Adrenal gland (tissue), 12 donors: ENCODE results near the gene TANC1. TPM values are rescaled to one million over a fixed set of nuclear protein-coding genes. Genes with fewer than 3 reads are reported as not detected.
A peak's percentile ranks its signal among the peaks of the same experiment; 100 is the strongest.

Experiments
- DNase-seq, 7 donors: peaks; one replicate each; pipeline ENCODE4 v3.0.0-alpha.2; 2019 to 2020
- H3K27ac ChIP-seq, 5 donors: fragments of 200-600 bp; sonication (generic) in 4 of 5; 1 replicate in 3 of 5; 2 replicates in 2 of 5; pipeline versions ENCODE4 v1.5.1 to v1.8.0; 2016 to 2020; ENCODE audit warnings: mild to moderate bottlenecking in 1 of 5
- H3K27me3 ChIP-seq: fragments of 200-600 bp; 2 replicates; pipeline ENCODE4 v1.8.0; 2021
- H3K36me3 ChIP-seq, 2 donors: fragments of 200-600 bp; replicated peaks in 1 of 2; 1 replicate in 1 of 2; 2 replicates in 1 of 2; pipeline versions ENCODE4 v1.5.1 to v1.8.0; 2018 to 2022
- H3K4me1 ChIP-seq, 2 donors: fragments of 200-600 bp; replicated peaks in 1 of 2; 1 replicate in 1 of 2; 2 replicates in 1 of 2; pipeline versions ENCODE4 v1.5.1 to v1.8.0; 2018 to 2021
- H3K4me3 ChIP-seq, 4 donors: fragments of 200-600 bp; sonication (generic) in 3 of 4; one replicate each; pipeline ENCODE4 v1.5.1; 2016 to 2018
- H3K9me3 ChIP-seq, 3 donors: fragments of 200-600 bp; sonication (generic) in 1 of 3; replicated peaks in 1 of 3; 1 replicate in 2 of 3; 2 replicates in 1 of 3; pipeline versions ENCODE4 v1.5.1 to v1.8.0; 2016 to 2021
- POLR2A ChIP-seq, 2 donors: fragments of 450-650 bp; IDR thresholded peaks; one replicate each; pipeline ENCODE4 v1.6.1; 2017; ENCODE audit warnings: antibody characterized with exemption in 2 of 2, mild to moderate bottlenecking in 2 of 2, moderate library complexity in 1 of 2
- WGBS, 4 donors: extraction: QIAGEN DNeasy Blood & Tissue Kit in 2 of 4; methylation state at CpG; one replicate each; pipeline versions ENCODE4 v1.1.5 to v1.1.7; 2013 to 2017; 5-methylcytosine and 5-hydroxymethylcytosine counted together
- intact Hi-C, 2 donors: fragments of 100-400 bp; cut with DNase I; formaldehyde crosslinking; loops; one replicate each; pipeline versions ENCODE4 v1.14.1 to v1.15.0; 2022 to 2023
- polyA plus RNA-seq, 3 donors: library from polyadenylated mRNA; stranded (reverse); fragments of 200-250 nt in 2 of 3; fragments of 350-450 nt in 1 of 3; fragmentation: Illumina TruSeq in 1 of 3; extraction: RNeasy Lipid Tissue Mini Kit (QIAGEN cat#74804) in 1 of 3; gene quantifications; one replicate each; pipeline ENCODE4 v1.2.3, GENCODE V29; 2013 to 2014
- total RNA-seq, 9 donors: library from RNA; depleted of rRNA in 4 of 9; stranded (reverse); fragments of >200 nt in 4 of 9; fragments of 120-200 nt in 1 of 9; fragmentation: NEBNext Ultra II Directional in 1 of 9; extraction: Animal tissue kit (Norgen Biotek cat#: 25700) in 1 of 9; gene quantifications; one replicate each; pipeline versions ENCODE4 v1.1.0 to v1.2.4, GENCODE V29; 2013 to 2023
- TF ChIP-seq, protein P1 (sequence below), 6 experiments: fragments of 450-650 bp in 4 of 6; fragments of 200-600 bp in 2 of 6; sonication (generic) in 1 of 6; IDR thresholded peaks; 1 replicate in 5 of 6; 2 replicates in 1 of 6; pipeline versions ENCODE4 v1.5.1 to v1.8.0; 2016 to 2021; ENCODE audit warnings: antibody characterized with exemption in 6 of 6, mild to moderate bottlenecking in 2 of 6, moderate library complexity in 1 of 6
- donor health status: healthy with polysubstance abuse.
- donor health status: Bipolar disorder and iron deficiency.
- donor health status: DM: yes; HTN: yes; CAD: no.
- donor health status: DM: no; HTN: no; CAD: no.
- donor health status: DM: no; HTN: no; CAD: no.
- donor health status: DM: yes; HTN: yes; CAD: no.

The TANC1 gene
- total and polyA plus RNA-seq, 12 donors: 14.1 to 53.3 (median 24.8) TPM

DNA sequence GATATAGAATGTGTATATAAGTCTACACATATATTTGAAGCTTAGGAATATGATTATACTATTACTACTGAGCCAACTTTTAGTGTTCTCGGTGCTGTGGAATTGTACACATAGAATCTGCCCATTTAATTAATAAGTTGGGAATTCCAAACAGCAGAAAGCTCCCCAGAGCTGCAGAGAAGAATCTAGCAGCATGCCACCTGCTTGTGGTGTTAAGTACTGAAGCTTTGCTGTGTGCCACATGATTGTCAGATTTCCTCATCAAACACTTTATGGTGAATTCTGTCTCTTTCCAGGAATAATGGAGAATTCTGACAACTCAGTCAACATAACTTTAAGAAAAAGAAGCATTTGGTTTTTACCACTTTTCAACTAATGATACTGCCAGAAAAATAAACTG lies 200.3 kb downstream of the TANC1 start:
- intact Hi-C loops: no loop called here
- DNase-seq: no peak
- 84 to 97% (median 94%) methylated on average over 1 of the region's 1 CpG for WGBS, 4 donors
- Histone ChIP-seq H3K27ac (no peak overlapping the region), H3K36me3 (peaks cover 0 to 16% of the 10 kb centered on the region in 2 donors), H3K4me1 (peaks cover 0 to 6% of the 10 kb centered on the region in 2 donors), H3K9me3 (no peaks in the 10 kb centered on the region), H3K27me3 (no peaks in the 10 kb centered on the region), H3K4me3 (no peak overlapping the region)
- TF ChIP-seq, protein P1, sequence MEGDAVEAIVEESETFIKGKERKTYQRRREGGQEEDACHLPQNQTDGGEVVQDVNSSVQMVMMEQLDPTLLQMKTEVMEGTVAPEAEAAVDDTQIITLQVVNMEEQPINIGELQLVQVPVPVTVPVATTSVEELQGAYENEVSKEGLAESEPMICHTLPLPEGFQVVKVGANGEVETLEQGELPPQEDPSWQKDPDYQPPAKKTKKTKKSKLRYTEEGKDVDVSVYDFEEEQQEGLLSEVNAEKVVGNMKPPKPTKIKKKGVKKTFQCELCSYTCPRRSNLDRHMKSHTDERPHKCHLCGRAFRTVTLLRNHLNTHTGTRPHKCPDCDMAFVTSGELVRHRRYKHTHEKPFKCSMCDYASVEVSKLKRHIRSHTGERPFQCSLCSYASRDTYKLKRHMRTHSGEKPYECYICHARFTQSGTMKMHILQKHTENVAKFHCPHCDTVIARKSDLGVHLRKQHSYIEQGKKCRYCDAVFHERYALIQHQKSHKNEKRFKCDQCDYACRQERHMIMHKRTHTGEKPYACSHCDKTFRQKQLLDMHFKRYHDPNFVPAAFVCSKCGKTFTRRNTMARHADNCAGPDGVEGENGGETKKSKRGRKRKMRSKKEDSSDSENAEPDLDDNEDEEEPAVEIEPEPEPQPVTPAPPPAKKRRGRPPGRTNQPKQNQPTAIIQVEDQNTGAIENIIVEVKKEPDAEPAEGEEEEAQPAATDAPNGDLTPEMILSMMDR (IDR thresholded peaks at IDR 0.05): no peak
- no peak for TF ChIP-seq POLR2A (IDR thresholded peaks at IDR 0.05)

DNA sequence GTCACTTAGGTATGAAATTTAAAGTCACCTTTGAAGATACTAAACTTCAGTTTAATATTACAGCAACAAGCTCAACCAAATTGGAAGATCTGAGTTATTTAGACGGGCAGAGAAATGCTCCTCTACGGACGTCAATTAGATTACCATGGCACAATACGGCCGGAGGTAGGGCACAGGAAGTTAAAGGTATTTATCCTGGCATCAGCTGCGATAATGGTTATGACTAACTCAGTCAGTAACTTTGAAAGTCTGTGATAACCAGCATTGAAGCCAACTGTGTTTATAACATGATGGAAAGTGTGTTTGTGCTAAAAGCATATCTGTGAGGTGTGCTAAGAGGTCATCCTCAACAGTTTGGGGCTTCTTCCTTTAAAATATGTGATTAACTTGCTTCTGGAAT lies 200.7 kb downstream of the TANC1 start:
- Histone ChIP-seq H3K4me1 (peaks cover 0 to 3% of the 10 kb centered on the region in 2 donors), H3K27me3 (no peaks in the 10 kb centered on the region), H3K4me3 (no peak overlapping the region), H3K36me3 (peaks cover 0 to 16% of the 10 kb centered on the region in 2 donors), H3K9me3 (no peaks in the 10 kb centered on the region), H3K27ac (no peak overlapping the region)
- DNase-seq: no peak
- intact Hi-C loops: no loop called here
- 83 to 91% (median 87%) methylated on average over 6 of the region's 6 CpGs for WGBS, 4 donors
- TF ChIP-seq, protein P1 (IDR thresholded peaks at IDR 0.05): no peak
- no peak for TF ChIP-seq POLR2A (IDR thresholded peaks at IDR 0.05)

DNA sequence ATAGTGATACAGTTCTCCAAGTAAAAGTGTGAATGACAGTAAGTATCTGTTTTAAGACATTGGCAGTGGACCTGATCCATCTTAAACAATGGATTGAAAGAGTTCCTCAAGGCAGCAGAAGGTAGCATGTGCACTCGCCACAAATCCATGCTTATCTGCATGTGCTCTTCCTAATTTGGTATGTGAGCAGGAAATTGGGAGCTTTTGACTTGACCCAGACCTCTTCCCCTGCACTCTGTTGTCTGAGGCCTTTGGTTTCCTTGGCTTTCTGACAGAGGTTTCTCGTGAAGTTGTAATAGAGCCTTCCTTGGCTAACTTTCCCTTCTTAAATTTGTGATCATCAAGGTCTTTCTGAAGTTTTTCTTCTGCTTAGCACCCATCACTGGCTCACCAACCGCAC lies 204.0 kb downstream of the TANC1 start:
- peak overlapping the region in 1 of 5 donors; percentile 18 for H3K27ac ChIP-seq
- H3K36me3 ChIP-seq: peaks cover 0 to 23% of the 10 kb centered on the region in 2 donors
- TF ChIP-seq, protein P1 (IDR thresholded peaks at IDR 0.05): no peak
- no peak for TF ChIP-seq POLR2A (IDR thresholded peaks at IDR 0.05)
- no peaks in the 10 kb centered on the region for H3K9me3 ChIP-seq
- 70 to 87% (median 73%) methylated on average over 3 of the region's 3 CpGs for WGBS, 4 donors
- H3K27me3 ChIP-seq: no peaks in the 10 kb centered on the region
- H3K4me1 ChIP-seq: no peaks in the 10 kb centered on the region
- no peak for DNase-seq
- no peak overlapping the region for H3K4me3 ChIP-seq
- intact Hi-C loops: no loop called here

DNA sequence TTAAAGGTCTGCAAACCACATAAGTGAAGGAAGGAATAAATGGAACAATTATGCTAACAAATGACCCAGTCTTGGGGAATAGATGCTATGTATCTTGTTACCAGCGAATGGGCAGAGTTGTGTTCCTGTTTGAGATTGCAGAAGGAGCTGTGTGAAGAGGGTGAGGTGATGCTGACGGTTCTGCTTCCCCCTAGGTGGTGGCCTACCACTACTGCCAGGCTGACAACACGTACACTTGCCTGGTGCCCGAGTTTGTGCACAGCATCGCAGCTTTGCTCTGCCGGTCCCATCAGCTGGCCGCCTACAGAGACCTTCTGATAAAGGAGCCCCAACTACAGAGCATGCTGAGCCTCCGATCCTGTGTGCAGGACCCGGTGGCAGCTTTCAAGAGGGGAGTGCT lies 206.3 kb downstream of the TANC1 start:
- Histone ChIP-seq H3K4me3 (no peak overlapping the region), H3K36me3 (peaks cover 0 to 38% of the 10 kb centered on the region in 2 donors), H3K27ac (no peak overlapping the region), H3K4me1 (no peaks in the 10 kb centered on the region), H3K9me3 (no peaks in the 10 kb centered on the region), H3K27me3 (no peaks in the 10 kb centered on the region)
- TF ChIP-seq POLR2A (IDR thresholded peaks at IDR 0.05): no peak
- TF ChIP-seq, protein P1 (IDR thresholded peaks at IDR 0.05): no peak
- intact Hi-C loops: no loop called here
- no peak for DNase-seq
- 81 to 99% (median 93%) methylated on average over 4 to 9 of the region's 9 CpGs for WGBS, 4 donors
